SK-N-MC (cell line): ENCODE data around the gene AZGP1.
"Not testable (repeated sequence)": the region's sequence is repeated elsewhere in the genome, so short reads cannot be mapped to it uniquely, and the experiment has no call there.

Experiments
- EZH2 ChIP-seq: fragments of 200-600 bp; sonication (generic); IDR thresholded peaks from one replicate; pipeline ENCODE4 v1.6.1; 2017; ENCODE audit warnings: antibody characterized with exemption
- POLR2AphosphoS5 ChIP-seq: IDR thresholded peaks from 2 replicates; pipeline ENCODE4 v1.6.1; 2012; ENCODE audit warnings: mild to moderate bottlenecking, low read depth, low read length, borderline replicate concordance

DNA sequence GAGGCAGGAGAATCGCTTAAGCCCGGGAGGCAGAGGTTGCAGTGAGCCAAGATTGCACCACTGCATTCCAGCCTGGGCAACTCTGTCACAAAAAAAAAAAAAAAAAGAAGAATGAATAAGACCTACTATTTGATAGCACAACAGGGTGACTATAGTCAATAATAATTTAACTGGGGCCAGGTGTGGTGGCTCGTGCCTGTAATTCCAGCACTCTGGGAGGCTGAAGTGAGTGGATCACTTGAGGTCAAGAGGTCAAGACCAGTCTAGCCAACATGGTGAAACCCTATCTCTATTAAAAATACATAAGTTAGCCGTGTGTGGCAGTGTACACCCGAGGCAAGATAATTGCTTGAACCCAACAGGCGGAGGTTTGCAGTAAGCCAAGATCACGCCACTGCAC lies 2.0 kb downstream of the AZGP1 start:
- TF ChIP-seq EZH2, POLR2AphosphoS5: not testable (repeated sequence)
